KBM-7 (cell line): Measurements from ENCODE around the gene TRDMT1.

ENCODE experiments used
- DNase-seq: peaks from one replicate; pipeline ENCODE4 v3.0.0-alpha.2; 2015
- in situ Hi-C: fragments of 300-500 bp; cut with MboI; formaldehyde crosslinking; loops from 2 replicates; pipeline ENCODE4 v1.14.3; 2020; ENCODE audit warnings: low sequenced_read_pairs, low pct_unique_long_range_greater_than_20kb, mixed read lengths

Gene TRDMT1

GRCh38 chr10:17195083-17195482 lies 6.4 kb downstream of the TRDMT1 start:
- no peak for DNase-seq
- in situ Hi-C loops = no loop called here

GRCh38 chr10:17190602-17191001 lies 10.9 kb downstream of the TRDMT1 start:
- no peak for DNase-seq
- in situ Hi-C loops = no loop called here

DNA sequence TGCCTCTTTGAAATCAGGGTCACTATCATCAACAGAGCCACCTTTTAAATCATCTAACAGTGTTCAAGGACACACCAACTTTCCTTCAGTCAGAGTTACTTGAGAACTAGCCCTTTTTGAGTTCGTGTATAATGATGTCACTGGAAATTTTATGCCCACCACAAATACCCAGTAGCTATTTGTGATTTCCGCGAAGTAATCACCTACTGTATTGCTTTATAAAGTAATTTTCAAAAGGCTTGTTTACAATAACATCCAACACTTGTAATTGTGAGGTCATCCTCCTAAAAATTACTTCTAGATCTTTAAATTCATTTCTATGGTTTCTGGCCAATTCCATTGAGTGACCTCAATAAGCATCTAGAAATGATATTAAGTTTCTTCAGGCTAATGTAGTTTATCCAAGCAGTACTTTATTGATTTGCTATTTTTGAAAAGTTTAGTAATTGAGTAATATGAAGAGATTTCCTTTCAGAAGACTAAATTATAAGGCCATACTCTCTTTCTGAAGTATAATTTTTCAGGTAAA lies 12.8 kb downstream of the TRDMT1 start:
- in situ Hi-C loops = no loop called here
- no peak for DNase-seq

GRCh38 chr10:17185873-17186272 lies 15.6 kb downstream of the TRDMT1 start:
- in situ Hi-C loops = no loop called here
- no peak for DNase-seq

- in situ Hi-C loops = no loop called here
- no peak for DNase-seq
These were observed 18.4 kb downstream of the TRDMT1 start for GRCh38 chr10:17183110-17183509.

- in situ Hi-C loops = no loop called here
- DNase-seq = no peak
These were observed 19.7 kb downstream of the TRDMT1 start for GRCh38 chr10:17181751-17182150.

DNA sequence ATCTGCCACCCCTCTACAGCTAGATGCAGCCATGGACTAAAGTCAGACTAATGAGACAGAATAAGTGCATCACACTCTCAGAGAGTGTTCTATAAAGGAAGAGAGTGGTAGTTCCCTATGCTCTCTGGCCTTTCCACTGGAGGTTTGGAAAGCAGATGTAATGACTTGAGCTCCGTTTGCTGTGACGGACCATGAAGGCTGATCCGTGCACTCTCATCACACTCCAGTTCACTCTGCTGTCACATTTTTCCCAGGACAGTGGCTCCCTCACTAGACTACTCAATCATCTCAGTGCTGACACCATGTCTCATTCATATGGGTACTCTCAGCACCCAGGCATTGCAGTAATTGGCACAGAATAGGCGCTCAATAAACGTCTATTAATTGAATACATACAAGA lies 20.4 kb downstream of the TRDMT1 start:
- DNase-seq = no peak
- in situ Hi-C loops = no loop called here

GRCh38 chr10:17179002-17179401 lies 22.5 kb downstream of the TRDMT1 start:
- in situ Hi-C loops = no loop called here
- no peak for DNase-seq

DNA sequence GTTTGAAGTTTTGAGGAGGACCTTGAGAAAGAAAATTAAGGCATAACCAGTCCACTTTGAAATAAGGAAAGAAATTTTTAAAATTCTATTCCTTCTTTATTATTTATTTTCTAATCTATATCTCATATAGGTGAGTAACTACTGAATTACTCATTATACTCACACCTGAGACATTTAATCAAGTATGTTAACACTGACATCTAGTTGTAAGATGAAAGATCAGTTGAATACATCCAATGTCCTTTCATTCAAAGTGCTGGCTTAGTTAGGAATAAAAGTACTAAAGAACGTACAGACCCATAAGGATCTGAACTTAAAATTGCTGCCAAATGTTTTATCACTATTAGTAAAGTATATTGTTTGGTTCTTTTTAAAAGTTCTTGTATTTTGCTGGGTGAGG lies 23.5 kb downstream of the TRDMT1 start:
- no peak for DNase-seq
- in situ Hi-C loops = no loop called here

DNA sequence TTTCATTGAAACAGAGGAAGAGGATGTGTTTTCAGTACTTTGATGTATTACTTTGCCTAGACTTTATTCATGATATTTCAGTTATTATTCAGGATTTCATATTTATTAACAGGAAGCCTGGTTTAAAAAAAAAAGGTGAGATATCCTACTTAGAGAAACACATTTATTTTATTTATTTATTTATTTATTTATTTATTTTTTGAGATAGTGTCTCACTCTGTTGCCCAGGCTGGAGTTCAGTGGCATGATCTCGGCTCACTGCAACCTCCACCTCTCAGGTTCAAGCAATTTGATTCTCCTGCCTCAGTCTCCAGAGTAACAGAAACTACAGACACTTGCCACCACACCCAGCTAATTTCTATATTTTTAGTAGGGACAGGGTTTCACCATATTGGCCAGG lies 24.5 kb downstream of the TRDMT1 start:
- in situ Hi-C loops = no loop called here
- DNase-seq = no peak

- DNase-seq = no peak
- in situ Hi-C loops = no loop called here
These were observed 25.4 kb downstream of the TRDMT1 start for GRCh38 chr10:17176091-17176490.

DNA sequence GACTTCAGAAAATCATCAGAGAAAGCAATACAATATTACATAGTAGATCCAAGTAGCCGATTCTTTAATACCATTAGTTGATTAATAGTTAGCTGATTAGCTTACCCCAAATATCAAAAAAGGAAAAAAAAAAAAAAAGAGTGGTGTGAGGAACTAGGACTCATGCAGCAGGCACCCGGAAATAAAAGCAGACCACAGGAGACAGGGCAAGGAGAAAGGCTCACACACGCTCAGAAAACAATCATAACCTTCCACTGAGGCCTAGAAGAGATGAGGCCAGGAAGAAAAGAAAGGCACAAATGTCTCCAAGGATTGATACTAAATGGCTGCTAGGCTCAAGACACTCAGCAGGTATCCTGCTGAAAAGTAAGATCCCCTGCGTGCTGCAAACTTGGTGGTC lies 25.9 kb downstream of the TRDMT1 start:
- in situ Hi-C loops = no loop called here
- DNase-seq = no peak

DNA sequence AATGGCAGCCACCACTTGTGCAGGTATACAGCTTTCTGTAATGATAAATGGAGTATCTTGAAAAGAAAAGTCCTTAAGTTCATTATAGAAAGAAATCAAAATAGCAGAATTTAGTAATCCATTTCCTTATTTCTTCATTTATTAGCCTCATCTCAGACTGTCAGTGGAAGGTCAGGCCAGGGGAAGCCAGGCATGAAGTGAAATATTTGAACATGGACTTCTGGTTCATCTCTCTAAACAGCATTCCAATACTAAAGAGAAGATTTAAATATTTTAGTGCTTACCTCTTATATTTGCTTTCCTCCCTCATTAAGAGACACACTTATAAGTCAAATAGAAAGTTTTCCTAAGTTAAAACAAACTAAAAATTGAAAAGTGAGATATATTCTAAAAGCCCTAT lies 26.8 kb downstream of the TRDMT1 start:
- DNase-seq = no peak

DNA sequence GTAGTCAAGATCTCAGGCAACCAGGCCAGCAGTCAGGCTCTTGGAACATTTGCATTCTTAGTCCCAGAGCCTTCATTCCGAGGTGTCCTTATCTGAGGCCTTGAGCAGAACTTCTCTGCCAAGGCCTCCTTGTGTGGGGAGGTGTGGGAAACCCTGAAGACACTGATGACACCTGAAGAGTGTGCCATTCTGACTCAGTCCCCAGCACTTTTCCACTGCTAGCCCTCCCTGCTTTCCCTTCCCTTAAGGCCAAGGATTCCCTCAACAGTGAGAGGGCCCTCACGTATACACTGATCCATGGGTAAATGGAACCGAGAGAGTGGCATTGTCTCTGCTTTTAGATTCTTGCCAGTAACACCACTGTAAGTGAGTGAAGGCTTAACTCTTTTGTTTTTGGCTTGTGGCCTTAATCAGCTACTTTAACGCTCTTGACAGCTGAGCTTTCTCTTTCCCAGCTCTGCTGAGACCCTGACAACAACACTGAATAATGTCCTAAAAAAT lies 30.3 kb downstream of the TRDMT1 start:
- in situ Hi-C loops = no loop called here
- no peak for DNase-seq

More for the DNA sequence above, 26.8 kb downstream of the TRDMT1 start:
- in situ Hi-C loops = no loop called here

GRCh38 chr10:17169803-17170202 lies 31.7 kb downstream of the TRDMT1 start:
- in situ Hi-C loops = no loop called here
- no peak for DNase-seq

GRCh38 chr10:17166699-17167098 lies 34.8 kb downstream of the TRDMT1 start:
- in situ Hi-C loops = no loop called here
- no peak for DNase-seq

- in situ Hi-C loops = no loop called here
These were observed 38.6 kb downstream of the TRDMT1 start for GRCh38 chr10:17162828-17163227.

GRCh38 chr10:17161775-17162174 lies 39.7 kb downstream of the TRDMT1 start:
- no peak for DNase-seq
- in situ Hi-C loops = no loop called here

More at GRCh38 chr10:17162828-17163227, 38.6 kb downstream of the TRDMT1 start:
- no peak for DNase-seq

- DNase-seq = no peak
- in situ Hi-C loops = no loop called here
These were observed 44.4 kb downstream of the TRDMT1 start for GRCh38 chr10:17157024-17157423.

DNA sequence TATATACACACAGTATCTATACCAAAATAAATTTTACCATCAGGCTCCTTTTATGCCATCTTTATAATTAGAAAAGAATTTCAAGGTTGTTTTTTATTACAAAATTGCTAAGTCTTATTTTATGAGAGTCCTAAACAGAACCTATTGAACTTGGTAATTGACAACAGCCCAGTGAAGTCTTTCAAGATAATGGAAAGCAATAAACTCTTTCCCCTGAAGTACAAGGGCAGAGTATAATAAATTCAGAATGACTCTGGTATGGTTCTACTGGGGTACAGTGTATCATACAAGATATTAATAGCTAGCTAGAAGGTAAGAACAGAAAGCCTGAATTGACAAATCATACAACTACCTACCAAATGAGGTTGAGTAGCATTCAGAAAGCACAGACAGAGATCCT lies 45.6 kb downstream of the TRDMT1 start:
- no peak for DNase-seq
- in situ Hi-C loops = no loop called here

GRCh38 chr10:17154116-17154515 lies 47.4 kb downstream of the TRDMT1 start:
- in situ Hi-C loops = no loop called here
- DNase-seq = no peak

GRCh38 chr10:17153321-17153720 lies 48.2 kb downstream of the TRDMT1 start:
- no peak for DNase-seq
- in situ Hi-C loops = no loop called here
